ENCODE measurements around the gene MIB1. TPM values are rescaled to one million over a fixed set of nuclear protein-coding genes. Genes with fewer than 3 reads are reported as not detected.

Gene MIB1
- total and polyA plus RNA-seq, 10 of the 15 experiments (the other 5 are each of a cell fraction or from before 2014, with no cell fraction given): 2.3 to 27.5 (median 10.4) TPM

- TF ChIP-seq CTCF (IDR thresholded peaks at IDR 0.05 in 2 of 3, conservative IDR thresholded peaks at IDR 0.05 in 1 of 3; ENCODE audit: control insufficient read depth in 2 of 3, extremely low read depth in 1 of 3, insufficient read depth in 1 of 3, low read depth in 3 of 3, low read length in 3 of 3): no peak
- no peak for TF ChIP-seq HSF1 (IDR thresholded peaks at IDR 0.05; ENCODE audit: low read depth, low read length)
- no peak for TF ChIP-seq SPI1 (IDR thresholded peaks at IDR 0.05; ENCODE audit: borderline replicate concordance, insufficient read depth, low read depth, low read length)
- TF ChIP-seq PBX3 (IDR thresholded peaks at IDR 0.05; ENCODE audit: insufficient replicate concordance, low read depth, low read length): no peak
Measured at GRCh38 chr18:21865043-21865442, 124.5 kb downstream of the MIB1 start (continued).

GRCh38 chr18:21868770-21869169 lies 128.2 kb downstream of the MIB1 start:
- DNase-seq (ENCODE audit: low read depth, low spot score) (no peak), FAIRE-seq (no peak), ATAC-seq (no peak)
- Histone ChIP-seq H3K27ac (ENCODE audit: control insufficient read depth, insufficient read depth) (no peak overlapping the region), H3K9ac (ENCODE audit: control insufficient read depth, insufficient read depth, low read length) (no peak overlapping the region), H3K79me2 (ENCODE audit: control insufficient read depth, insufficient read depth, low read length) (no peaks in the 10 kb centered on the region), H4K20me1 (ENCODE audit: control insufficient read depth, insufficient read depth) (no peaks in the 10 kb centered on the region), H3K9me3 (replicated peaks; ENCODE audit: control insufficient read depth, insufficient read depth, low read length) (no peaks in the 10 kb centered on the region), H3K4me1 (ENCODE audit: control insufficient read depth, insufficient read depth, low read length) (no peaks in the 10 kb centered on the region), H2AFZ (ENCODE audit: control insufficient read depth, low read depth, low read length) (no peak overlapping the region), H3K4me2 (ENCODE audit: control insufficient read depth, insufficient read depth) (no peak overlapping the region), H3K27me3 (replicated peaks in 1 of 2; ENCODE audit: control insufficient read depth in 2 of 2, insufficient read depth in 2 of 2, low read length in 1 of 2) (no peaks in the 10 kb centered on the region), H3K4me3 (no peak overlapping the region), H3K36me3 (ENCODE audit: control insufficient read depth in 2 of 2, insufficient read depth in 2 of 2, low read length in 1 of 2) (no peaks in the 10 kb centered on the region; a peak in 2 of 4 replicates)
- ChIA-PET SMC1A (ENCODE audit: uncharacterized antibody, unreplicated experiment) (no interaction called here), RAD21 (ENCODE audit: unreplicated experiment) (no interaction called here), POLR2A (no interaction called here), CTCF (no interaction called here)
- in situ Hi-C loops (cut with MboI): loop anchor here (25.0 kb wide), 1 partner anchor 756 kb away; the partner anchor contains the start of gene ROCK1
- WGBS (ENCODE audit: insufficient coverage, insufficient replicate concordance, low lambda C conversion rate, missing lambda C conversion rate): 95% methylated on average over 4 of the region's 4 CpGs
- BruUV-seq (replicated peaks): no TSS peak
- TF ChIP-seq SIX5 (IDR thresholded peaks at IDR 0.05; ENCODE audit: low read depth, low read length, severe bottlenecking): no peak
- TF ChIP-seq ATF7 (IDR thresholded peaks at IDR 0.05; ENCODE audit: low read depth): no peak
- TF ChIP-seq EED (IDR thresholded peaks at IDR 0.05; ENCODE audit: low read depth): no peak
- TF ChIP-seq USF2 (IDR thresholded peaks at IDR 0.05; ENCODE audit: borderline replicate concordance, low read depth, low read length): no peak
- TF ChIP-seq E4F1 (IDR thresholded peaks at IDR 0.05; ENCODE audit: borderline replicate concordance, partially characterized antibody): no peak
- intact Hi-C loops (cut with micrococcal nuclease; ENCODE audit: unreplicated experiment): no loop called here
